B cell (primary cell): ENCODE data around the gene IGSF1. TPM values are rescaled to one million over a fixed set of nuclear protein-coding genes. Genes with fewer than 3 reads are reported as not detected.

Experiments
- ATAC-seq: fragments of 200-7000 bp; cut with Tn5 transposase; one replicate; pipeline ENCODE4 v1.10.0; 2021; ENCODE audit warnings: low read depth, mild to moderate bottlenecking, moderate number of reproducible peaks, moderate library complexity
- CTCF ChIA-PET: fragments of 350-600 bp; sonication (Branson Sonifier 250); formaldehyde crosslinking; loops from one replicate; lab custom pipeline; 2021; ENCODE audit warnings: antibody characterized with exemption, inconsistent platforms; lab: Charles Lee
- POLR2A ChIA-PET: fragments of 350-600 bp; sonication (Branson Sonifier 250); formaldehyde crosslinking; loops from one replicate; lab custom pipeline; 2021; ENCODE audit warnings: antibody characterized with exemption; lab: Charles Lee
- DNase-seq: peaks from one replicate; pipeline ENCODE4 v3.0.0; 2013
- H2AFZ ChIP-seq: 2 replicates; pipeline ENCODE4 v1.6.1; 2012; ENCODE audit warnings: mild to moderate bottlenecking, low read depth, low read length; ENCODE audit not compliant: insufficient read depth, poor library complexity, severe bottlenecking
- H3K27ac ChIP-seq, 2 donors: 1 replicate in 1 of 2; 2 replicates in 1 of 2; pipeline ENCODE4 v1.5.1; 2012 to 2013; ENCODE audit warnings: low read length in 2 of 2, mild to moderate bottlenecking in 2 of 2, moderate library complexity in 1 of 2
- H3K27me3 ChIP-seq, 4 experiments: fragments of 200-600 bp in 1 of 4; sonication (generic) in 1 of 4; replicated peaks in 1 of 4; 1 replicate in 2 of 4; 2 replicates in 2 of 4; pipeline versions ENCODE4 v1.6.1 to v1.7.0; 2013 to 2016; ENCODE audit warnings: low read length in 3 of 4, mild to moderate bottlenecking in 2 of 4, mixed read lengths in 1 of 4, moderate library complexity in 1 of 4; ENCODE audit not compliant: insufficient read depth in 4 of 4, control insufficient read depth in 3 of 4; ENCODE audit errors: control extremely low read depth in 1 of 4
- H3K36me3 ChIP-seq, 2 experiments: replicated peaks in 1 of 2; 1 replicate in 1 of 2; 2 replicates in 1 of 2; pipeline versions ENCODE4 v1.6.1 to v1.7.1; 2013; ENCODE audit warnings: low read length in 1 of 2; ENCODE audit not compliant: insufficient read depth in 2 of 2, control insufficient read depth in 1 of 2; ENCODE audit errors: control extremely low read depth in 1 of 2, extremely low read depth in 1 of 2
- H3K4me1 ChIP-seq, 2 donors: fragments of 200-600 bp in 1 of 2; sonication (generic) in 1 of 2; 1 replicate in 1 of 2; 2 replicates in 1 of 2; pipeline versions ENCODE4 v1.5.1 to v1.6.1; 2013 to 2017; ENCODE audit warnings: low read length in 2 of 2; ENCODE audit not compliant: control insufficient read depth in 2 of 2, insufficient read depth in 2 of 2
- H3K4me2 ChIP-seq: replicated peaks from 2 replicates; pipeline ENCODE3; 2012; ENCODE audit warnings: mild to moderate bottlenecking, low read depth, low read length; ENCODE audit not compliant: poor library complexity, severe bottlenecking
- H3K4me3 ChIP-seq, 5 experiments: fragments of 200-600 bp in 1 of 5; sonication (generic) in 1 of 5; 1 replicate in 3 of 5; 2 replicates in 2 of 5; pipeline versions ENCODE4 v1.5.1 to v1.7.0; 2011 to 2016; ENCODE audit warnings: low read length in 4 of 5, mild to moderate bottlenecking in 4 of 5, low read depth in 2 of 5, control low read depth in 1 of 5, moderate library complexity in 1 of 5; ENCODE audit not compliant: insufficient read depth in 1 of 5; ENCODE audit errors: control extremely low read depth in 1 of 5, extremely low read depth in 1 of 5
- H3K79me2 ChIP-seq: fragments of 200-600 bp; sonication (generic); one replicate; pipeline ENCODE4 v1.6.0; 2016; ENCODE audit warnings: low read length; ENCODE audit not compliant: control insufficient read depth, insufficient read depth
- H3K9ac ChIP-seq: fragments of 200-600 bp; sonication (generic); 2 replicates; pipeline ENCODE4 v1.6.1; 2017; ENCODE audit warnings: mild to moderate bottlenecking, low read length, moderate library complexity
- H3K9me3 ChIP-seq, 3 donors: one replicate each; pipeline versions ENCODE4 v1.6.1 to v1.7.1; 2013; ENCODE audit warnings: low read length in 2 of 3; ENCODE audit not compliant: control insufficient read depth in 2 of 3, insufficient read depth in 1 of 3; ENCODE audit errors: control extremely low read depth in 1 of 3
- H4K20me1 ChIP-seq: 2 replicates; pipeline ENCODE4 v1.6.0; 2012; ENCODE audit warnings: mild to moderate bottlenecking, low read length; ENCODE audit not compliant: insufficient read depth, control insufficient read depth, poor library complexity, severe bottlenecking
- H3K27ac Mint-ChIP-seq: one replicate; pipeline ENCODE4 v1.8.0; 2021; ENCODE audit warnings: mixed read lengths
- H3K27me3 Mint-ChIP-seq: one replicate; pipeline ENCODE4 v1.8.0; 2021; ENCODE audit warnings: mixed read lengths
- H3K4me1 Mint-ChIP-seq: one replicate; pipeline ENCODE4 v1.8.0; 2021; ENCODE audit warnings: mixed read lengths
- H3K4me3 Mint-ChIP-seq: one replicate; pipeline ENCODE4 v1.8.0; 2021; ENCODE audit warnings: mixed read lengths
- H3K9me3 Mint-ChIP-seq: one replicate; pipeline ENCODE4 v1.8.0; 2022; ENCODE audit warnings: mixed read lengths; ENCODE audit not compliant: insufficient read depth
- CTCF ChIP-seq: fragments of 200-600 bp; IDR thresholded peaks from one replicate; pipeline ENCODE4 v1.8.0; 2022; ENCODE audit warnings: antibody characterized with exemption, mild to moderate bottlenecking
- EZH2 ChIP-seq: IDR thresholded peaks from 2 replicates; pipeline ENCODE4 v1.6.1; 2012; ENCODE audit warnings: borderline replicate concordance, low read depth, mild to moderate bottlenecking, moderate library complexity, low read length; ENCODE audit not compliant: insufficient read depth, poor library complexity, severe bottlenecking
- WGBS: methylation state at CpG from one replicate; pipeline ENCODE4 v1.1.5; 2013; ENCODE audit warnings: missing lambda C conversion rate; ENCODE audit not compliant: insufficient coverage; 5-methylcytosine and 5-hydroxymethylcytosine counted together
- intact Hi-C: fragments of 100-400 bp; cut with micrococcal nuclease; formaldehyde crosslinking; loops from one replicate; pipeline ENCODE4 v1.10.0; 2022
- polyA plus RNA-seq: library from polyadenylated mRNA; depleted of rRNA; stranded (reverse); fragments of >200 nt; gene quantifications from 2 replicates; pipeline ENCODE4 v1.2.3, GENCODE V29; 2012
- total RNA-seq, 2 donors: library from RNA; stranded (reverse); fragments of 120-200 nt in 1 of 2; gene quantifications; 1 replicate in 1 of 2; 2 replicates in 1 of 2; pipeline versions ENCODE4 v1.2.3 to v1.2.4, GENCODE V29; 2013 to 2022

IGSF1 gene
- total and polyA plus RNA-seq, 2 donors (not counting 1 experiment from before 2014, with no cell fraction given): not detected

GRCh38 chrX:131288188-131288587 lies 918 bp downstream of the IGSF1 start:
- no peak overlapping the region for H3K27ac ChIP-seq
- H3K4me1 ChIP-seq: no peaks in the 10 kb centered on the region
- H3K4me3 ChIP-seq: no peak overlapping the region
- H3K4me2 ChIP-seq: no peak overlapping the region
- no peaks in the 10 kb centered on the region for H3K36me3 ChIP-seq
- H3K27me3 ChIP-seq: peaks cover 0 to 2% (median 0%) of the 10 kb centered on the region in 4 experiments
- peaks cover 24% of the 10 kb centered on the region for H3K27me3 Mint-ChIP-seq
- H3K9me3 Mint-ChIP-seq: no peaks in the 10 kb centered on the region
- H3K27ac Mint-ChIP-seq: no peak overlapping the region
- no CpG with 5 or more reads among the region's 1 CpG for WGBS
- H3K79me2 ChIP-seq: no peaks in the 10 kb centered on the region
- POLR2A ChIA-PET: no interaction called here
- no peak overlapping the region for H2AFZ ChIP-seq
- H3K4me3 Mint-ChIP-seq: no peak overlapping the region
- DNase-seq: no peak
- no peaks in the 10 kb centered on the region for H3K9me3 ChIP-seq
- H4K20me1 ChIP-seq: no peaks in the 10 kb centered on the region
- no peaks in the 10 kb centered on the region for H3K4me1 Mint-ChIP-seq
- no peak overlapping the region for H3K9ac ChIP-seq
- TF ChIP-seq CTCF (no peak), EZH2 (no peak)
- CTCF ChIA-PET: no interaction called here
- intact Hi-C loops: no loop called here
- ATAC-seq: no peak

DNA sequence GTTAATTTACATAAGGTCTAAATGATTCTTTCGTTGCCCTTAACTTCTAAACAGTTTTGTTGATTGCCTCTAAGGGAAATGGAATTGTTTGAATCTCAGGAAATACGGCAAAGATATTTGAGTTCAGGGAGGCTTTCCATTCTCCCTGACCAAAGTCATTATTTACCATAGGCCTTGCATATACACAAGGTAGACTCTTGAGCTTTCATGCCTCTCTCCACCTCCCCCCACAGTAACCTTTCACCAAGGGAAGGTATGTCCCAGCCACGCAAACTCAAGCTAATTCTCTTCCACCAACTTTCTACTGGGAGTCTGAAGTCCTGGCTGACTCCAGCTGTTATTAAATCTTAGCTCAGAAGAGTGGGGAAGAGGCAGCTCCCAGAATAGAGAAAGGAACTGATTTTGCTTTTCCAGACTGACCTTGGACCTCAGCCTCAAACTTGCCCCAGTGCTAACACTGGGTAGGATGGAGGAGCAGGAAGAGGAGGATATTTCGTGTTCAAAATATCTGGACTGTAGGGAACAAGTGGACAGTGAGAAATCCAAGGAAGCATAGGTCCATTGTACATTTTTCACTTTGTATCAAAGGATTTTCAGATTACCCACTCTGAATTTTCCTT lies 1.4 kb downstream of the IGSF1 start:
- Histone ChIP-seq H3K27ac (no peak overlapping the region), H3K36me3 (no peaks in the 10 kb centered on the region), H3K9ac (no peak overlapping the region), H3K4me1 (no peaks in the 10 kb centered on the region), H4K20me1 (no peaks in the 10 kb centered on the region), H3K79me2 (no peaks in the 10 kb centered on the region), H3K27me3 (peaks cover 0 to 2% (median 0%) of the 10 kb centered on the region in 4 experiments), H3K4me2 (no peak overlapping the region), H2AFZ (no peak overlapping the region), H3K4me3 (no peak overlapping the region), H3K9me3 (no peaks in the 10 kb centered on the region)
- WGBS: no CpG with 5 or more reads among the region's 4 CpGs
- ATAC-seq (no peak), DNase-seq (no peak)
- CTCF ChIA-PET: no interaction called here
- peaks cover 24% of the 10 kb centered on the region for H3K27me3 Mint-ChIP-seq
- H3K27ac Mint-ChIP-seq: no peak overlapping the region
- no peaks in the 10 kb centered on the region for H3K4me1 Mint-ChIP-seq
- intact Hi-C loops: no loop called here
- H3K9me3 Mint-ChIP-seq: no peaks in the 10 kb centered on the region
- TF ChIP-seq EZH2: no peak
- TF ChIP-seq CTCF: no peak
- POLR2A ChIA-PET: no interaction called here
- H3K4me3 Mint-ChIP-seq: no peak overlapping the region
